OCI-LY7 (cell line): ENCODE data around the gene PSMB5.

Source experiments
- EZH2phosphoT487 ChIP-seq: fragments of 200-600 bp; sonication (generic); IDR thresholded peaks from 2 replicates; pipeline ENCODE4 v1.6.1; 2018; ENCODE audit warnings: low read depth, borderline replicate concordance, mild to moderate bottlenecking, mixed run types, antibody characterized with exemption, low read length, moderate library complexity, mixed read lengths
- TF ChIP-seq, protein P1 (sequence below): fragments of 200-600 bp; sonication (generic); conservative IDR thresholded peaks from 2 replicates; pipeline ENCODE4 v1.5.1; 2014; ENCODE audit warnings: mild to moderate bottlenecking, antibody characterized with exemption, low read length, moderate library complexity, mixed read lengths

DNA sequence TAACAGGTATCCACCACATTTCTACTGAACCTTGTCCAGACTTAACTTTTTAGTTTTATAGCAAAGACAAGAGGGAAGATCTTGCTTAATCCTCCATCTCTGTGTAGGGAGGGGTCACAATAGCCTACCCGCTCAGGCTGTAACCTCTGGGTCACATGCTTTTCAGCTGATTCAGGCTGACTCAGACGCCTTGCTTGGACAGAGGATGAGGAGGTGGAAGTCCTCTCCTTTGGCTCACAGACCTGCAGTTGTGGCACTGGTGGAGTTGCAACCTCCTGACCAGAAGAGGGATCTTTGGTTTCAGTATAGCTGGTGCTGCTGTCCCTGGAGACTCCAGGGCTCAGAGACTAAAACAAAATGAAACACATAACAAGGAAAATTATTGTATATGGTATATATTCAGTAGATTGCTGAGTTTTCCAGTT, 44.0 kb upstream of the PSMB5 start:
- TF ChIP-seq, protein P1, sequence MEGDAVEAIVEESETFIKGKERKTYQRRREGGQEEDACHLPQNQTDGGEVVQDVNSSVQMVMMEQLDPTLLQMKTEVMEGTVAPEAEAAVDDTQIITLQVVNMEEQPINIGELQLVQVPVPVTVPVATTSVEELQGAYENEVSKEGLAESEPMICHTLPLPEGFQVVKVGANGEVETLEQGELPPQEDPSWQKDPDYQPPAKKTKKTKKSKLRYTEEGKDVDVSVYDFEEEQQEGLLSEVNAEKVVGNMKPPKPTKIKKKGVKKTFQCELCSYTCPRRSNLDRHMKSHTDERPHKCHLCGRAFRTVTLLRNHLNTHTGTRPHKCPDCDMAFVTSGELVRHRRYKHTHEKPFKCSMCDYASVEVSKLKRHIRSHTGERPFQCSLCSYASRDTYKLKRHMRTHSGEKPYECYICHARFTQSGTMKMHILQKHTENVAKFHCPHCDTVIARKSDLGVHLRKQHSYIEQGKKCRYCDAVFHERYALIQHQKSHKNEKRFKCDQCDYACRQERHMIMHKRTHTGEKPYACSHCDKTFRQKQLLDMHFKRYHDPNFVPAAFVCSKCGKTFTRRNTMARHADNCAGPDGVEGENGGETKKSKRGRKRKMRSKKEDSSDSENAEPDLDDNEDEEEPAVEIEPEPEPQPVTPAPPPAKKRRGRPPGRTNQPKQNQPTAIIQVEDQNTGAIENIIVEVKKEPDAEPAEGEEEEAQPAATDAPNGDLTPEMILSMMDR, result no peak
- TF ChIP-seq EZH2phosphoT487, result no peak
